Putamen (tissue), 1 donor: ENCODE measurements around the gene CKS1B.

Source experiments
- DNase-seq: peaks from one replicate; pipeline ENCODE4 v3.0.0-alpha.2; 2016; ENCODE audit warnings: low spot score

Gene CKS1B

GRCh38 chr1:154945962-154946850 lies 28.3 kb upstream of the CKS1B start:
- DNase-seq = no peak

- no peak for DNase-seq
These were observed 26.4 kb upstream of the CKS1B start for GRCh38 chr1:154948079-154948478.

- no peak for DNase-seq
These were observed 22.4 kb upstream of the CKS1B start for GRCh38 chr1:154951901-154952657.

GRCh38 chr1:154952664-154953063 lies 21.8 kb upstream of the CKS1B start:
- DNase-seq = no peak

- no peak for DNase-seq
These were observed 20.9 kb upstream of the CKS1B start for GRCh38 chr1:154953611-154954038.

- no peak for DNase-seq
These were observed 19.9 kb upstream of the CKS1B start for GRCh38 chr1:154954541-154954940.

- DNase-seq = peak; percentile 81
These were observed 19.3 kb upstream of the CKS1B start for GRCh38 chr1:154955039-154955717.

- peak; percentile 92 for DNase-seq
These were observed 18.6 kb upstream of the CKS1B start, which contains the start of gene PBXIP1 for GRCh38 chr1:154955718-154956543. TSS of gene PBXIP1 (minus strand) at chr1:154956099. CDS start at chr1:154953721, 2,378 bp downstream.

- DNase-seq = no peak
These were observed 17.9 kb upstream of the CKS1B start for GRCh38 chr1:154956544-154956941.

- no peak for DNase-seq
These were observed 17.3 kb upstream of the CKS1B start for GRCh38 chr1:154957091-154957657.

- DNase-seq = no peak
These were observed 16.4 kb upstream of the CKS1B start for GRCh38 chr1:154958036-154958435.

GRCh38 chr1:154958681-154959425 lies 15.6 kb upstream of the CKS1B start:
- DNase-seq = no peak

- no peak for DNase-seq
These were observed 15.1 kb upstream of the CKS1B start for GRCh38 chr1:154959426-154959780.

- no peak for DNase-seq
These were observed 13.9 kb upstream of the CKS1B start for GRCh38 chr1:154960446-154961136.

- DNase-seq = peak; percentile 71
These were observed 13.0 kb upstream of the CKS1B start, which contains the start of gene PYGO2 for GRCh38 chr1:154961207-154962155. TSS of gene PYGO2 (minus strand) at chr1:154961782. CDS start at chr1:154961576, 206 bp downstream.

- no peak for DNase-seq
These were observed 12.2 kb upstream of the CKS1B start for GRCh38 chr1:154962156-154962749.

- DNase-seq = no peak
These were observed 11.6 kb upstream of the CKS1B start for GRCh38 chr1:154962795-154963330.

GRCh38 chr1:154963643-154964042 lies 10.8 kb upstream of the CKS1B start:
- no peak for DNase-seq
